NCI-H2227 (cell line): ENCODE measurements around the gene ANP32D.
"Not testable (repeated sequence)": the region's sequence is repeated elsewhere in the genome, so short reads cannot be mapped to it uniquely, and the experiment has no call there.

Source experiments
- DNase-seq: peaks from one replicate; lab custom pipeline; 2025; ENCODE audit not compliant: unreplicated experiment; lab: John Stamatoyannopoulos, UW

ANP32D gene

GRCh38 chr12:48500281-48500680, 27.9 kb downstream of the ANP32D start:
- not testable (repeated sequence) for DNase-seq

- DNase-seq, result not testable (repeated sequence)
These were observed 34.5 kb downstream of the ANP32D start for GRCh38 chr12:48506836-48507235.

GRCh38 chr12:48508987-48509386, 36.6 kb downstream of the ANP32D start:
- DNase-seq, result no peak

GRCh38 chr12:48510111-48510510, 37.8 kb downstream of the ANP32D start:
- DNase-seq, result no peak

- DNase-seq, result no peak
These were observed 40.5 kb downstream of the ANP32D start for GRCh38 chr12:48512855-48513254.

- DNase-seq, result no peak
These were observed 42.4 kb downstream of the ANP32D start for GRCh38 chr12:48514728-48515127.

GRCh38 chr12:48520381-48520780, 48.0 kb downstream of the ANP32D start:
- not testable (repeated sequence) for DNase-seq
